ENCODE results near the gene EP400. TPM values are rescaled to one million over a fixed set of nuclear protein-coding genes. Genes with fewer than 3 reads are reported as not detected.

Gene EP400
- total and polyA plus RNA-seq, 9 donors, result 19.6 to 60.7 (median 44.0) TPM

- no peaks in the 10 kb centered on the region for H3K27me3 ChIP-seq
- H3K4me1 ChIP-seq (ENCODE audit: insufficient read depth), result no peaks in the 10 kb centered on the region
- WGBS, 3 donors, result 74 to 84% (median 81%) methylated on average over 8 of the region's 8 CpGs
- no peaks in the 10 kb centered on the region for H3K9me3 ChIP-seq
- H3K4me3 ChIP-seq, result no peak overlapping the region
- intact Hi-C loops (cut with DNase I), result no loop called here
- TF ChIP-seq CTCF (IDR thresholded peaks at IDR 0.05), result no peak
- TF ChIP-seq POLR2A (IDR thresholded peaks at IDR 0.05), result no peak
- TF ChIP-seq EP300 (IDR thresholded peaks at IDR 0.05), result no peak
- H3K27ac ChIP-seq, result no peak overlapping the region
- peak in 1 of 5 donors; percentile 1 for DNase-seq
- no peaks in the 10 kb centered on the region for H3K36me3 ChIP-seq
Measured at GRCh38 chr12:131940141-131940547, 9.6 kb upstream of the EP400 start.

- Histone ChIP-seq H3K27ac (no peak overlapping the region), H3K4me3 (no peak overlapping the region), H3K36me3 (no peaks in the 10 kb centered on the region), H3K9me3 (no peaks in the 10 kb centered on the region), H3K27me3 (no peaks in the 10 kb centered on the region), H3K4me1 (ENCODE audit: insufficient read depth) (no peaks in the 10 kb centered on the region)
- peak in 3 of 5 donors; percentile 16 to 30 (median 20) for DNase-seq
- 92 to 94% (median 93%) methylated on average over 46 of the region's 46 CpGs for WGBS, 3 donors
- intact Hi-C loops (cut with DNase I), result no loop called here
- no peak for TF ChIP-seq CTCF (IDR thresholded peaks at IDR 0.05)
Measured at GRCh38 chr12:131941116-131941986, 8.4 kb upstream of the EP400 start.

- WGBS, 3 donors, result 90 to 95% (median 90%) methylated on average over 7 of the region's 7 CpGs
- no peaks in the 10 kb centered on the region for H3K27me3 ChIP-seq
- DNase-seq, result peak in 2 of 5 donors; percentile 26 to 29
- TF ChIP-seq EP300 (IDR thresholded peaks at IDR 0.05), result no peak
- TF ChIP-seq POLR2A (IDR thresholded peaks at IDR 0.05), result no peak
- TF ChIP-seq CTCF (IDR thresholded peaks at IDR 0.05), result no peak
- intact Hi-C loops (cut with DNase I), result no loop called here
- H3K4me1 ChIP-seq (ENCODE audit: insufficient read depth), result no peaks in the 10 kb centered on the region
- no peak overlapping the region for H3K27ac ChIP-seq
- H3K9me3 ChIP-seq, result no peaks in the 10 kb centered on the region
- no peak overlapping the region for H3K4me3 ChIP-seq
- H3K36me3 ChIP-seq, result no peaks in the 10 kb centered on the region
Measured at GRCh38 chr12:131941987-131942341, 7.8 kb upstream of the EP400 start.

GRCh38 chr12:131942671-131943070 lies 7.1 kb upstream of the EP400 start:
- intact Hi-C loops (cut with DNase I), result no loop called here
- DNase-seq, result peak in 2 of 5 donors; percentile 16 to 30
- no peaks in the 10 kb centered on the region for H3K36me3 ChIP-seq
- 90 to 93% (median 92%) methylated on average over 12 of the region's 12 CpGs for WGBS, 3 donors
- no peaks in the 10 kb centered on the region for H3K9me3 ChIP-seq
- no peak overlapping the region for H3K4me3 ChIP-seq
- no peak overlapping the region for H3K27ac ChIP-seq
- no peaks in the 10 kb centered on the region for H3K4me1 ChIP-seq (ENCODE audit: insufficient read depth)
- H3K27me3 ChIP-seq, result no peaks in the 10 kb centered on the region
- TF ChIP-seq EP300 (IDR thresholded peaks at IDR 0.05), result no peak
- no peak for TF ChIP-seq POLR2A (IDR thresholded peaks at IDR 0.05)
- TF ChIP-seq CTCF (IDR thresholded peaks at IDR 0.05), result no peak
